Measurements from ENCODE around the gene ILKAP.

ILKAP gene

GRCh38 chr2:238168196-238169047, 35.1 kb downstream of the ILKAP start:
- Histone ChIP-seq H3K4me3 (no peak overlapping the region), H3K27ac (no peak overlapping the region)

- H3K27ac ChIP-seq = no peak overlapping the region
- no peak overlapping the region for H3K4me3 ChIP-seq
Measured at GRCh38 chr2:238167761-238168160, 35.7 kb downstream of the ILKAP start.

DNA sequence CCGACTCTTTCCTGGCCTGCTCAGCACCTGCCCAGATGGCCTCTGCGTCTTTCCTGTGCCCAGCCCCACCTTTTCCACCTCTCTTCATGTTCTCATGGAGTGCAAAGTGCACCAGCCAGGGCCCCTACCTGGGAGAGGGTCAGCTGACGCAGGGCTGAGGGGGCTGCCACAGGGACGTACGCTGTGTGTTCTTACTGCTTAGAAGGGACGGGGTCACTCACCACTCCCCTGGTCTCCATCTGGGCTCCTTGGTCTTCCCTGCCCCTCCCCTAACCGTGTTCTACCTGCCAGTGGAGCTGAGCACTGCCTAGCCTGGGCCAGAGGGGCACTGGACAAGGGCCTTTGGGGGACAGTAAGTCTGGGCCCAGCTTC, 36.2 kb downstream of the ILKAP start:
- no peak overlapping the region for H3K4me3 ChIP-seq
- H3K27ac ChIP-seq = no peak overlapping the region

GRCh38 chr2:238166391-238167343, 36.8 kb downstream of the ILKAP start:
- Histone ChIP-seq H3K27ac (no peak overlapping the region), H3K4me3 (no peak overlapping the region)

DNA sequence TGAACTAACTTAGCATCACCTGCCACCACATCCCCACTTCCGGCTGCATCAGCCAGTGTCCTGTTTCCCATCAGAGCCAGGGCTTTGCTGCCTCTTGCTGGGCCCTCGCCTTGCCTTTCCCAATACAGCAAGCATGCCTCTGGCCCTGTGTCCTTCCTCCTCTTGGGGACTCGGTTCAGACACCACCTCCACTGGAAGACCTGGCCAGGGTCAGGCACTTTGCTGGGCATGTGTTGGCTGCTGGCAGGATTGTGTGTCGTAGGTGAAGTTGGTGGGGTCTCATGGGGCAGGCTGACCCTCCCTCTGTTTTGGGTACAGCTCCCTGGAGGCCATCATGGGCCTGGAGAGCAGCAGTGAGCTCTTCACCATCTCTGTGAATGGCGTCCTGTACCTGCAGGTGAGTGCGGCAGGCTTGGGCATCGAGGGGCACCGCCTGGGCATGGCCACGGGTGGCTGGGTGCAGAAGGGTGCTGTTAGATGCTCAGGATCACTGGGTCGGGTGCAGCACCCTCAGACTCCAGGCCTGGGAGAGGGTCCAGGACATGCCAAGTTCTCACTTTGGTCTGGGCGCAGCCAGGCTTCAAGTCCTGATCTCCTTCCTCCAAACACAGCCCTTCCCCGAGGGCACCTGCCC, 38.1 kb downstream of the ILKAP start:
- Histone ChIP-seq H3K4me3 (no peak overlapping the region), H3K27ac (no peak overlapping the region)

DNA sequence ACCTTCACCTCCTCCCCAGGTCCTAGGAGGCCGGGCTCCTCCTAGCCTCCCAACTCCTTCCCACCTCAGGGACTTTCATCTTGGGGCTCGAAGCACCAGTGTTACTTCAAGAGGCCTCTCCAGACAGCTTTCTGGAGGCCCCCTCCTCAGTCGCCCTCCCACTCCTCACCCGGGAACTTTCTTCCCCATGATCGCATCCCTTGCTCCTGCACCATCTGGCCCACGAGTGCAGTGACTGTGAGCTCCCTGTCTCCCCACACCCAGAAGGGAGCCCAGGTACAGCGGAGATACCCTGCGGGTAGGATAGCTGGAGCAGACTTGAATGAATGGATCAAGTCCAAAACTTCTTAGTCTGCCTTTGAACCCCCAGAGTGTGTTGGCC, 38.6 kb downstream of the ILKAP start:
- no peak overlapping the region for H3K4me3 ChIP-seq
- H3K27ac ChIP-seq = no peak overlapping the region

GRCh38 chr2:238163481-238164198, 39.9 kb downstream of the ILKAP start:
- Histone ChIP-seq H3K4me3 (peak overlapping the region in 3 of 7 experiments; percentile 15 to 31 (median 21)), H3K27ac (no peak overlapping the region)

GRCh38 chr2:238162846-238163441, 40.6 kb downstream of the ILKAP start:
- H3K4me3 ChIP-seq = no peak overlapping the region
- H3K27ac ChIP-seq = no peak overlapping the region

GRCh38 chr2:238162251-238162845, 41.1 kb downstream of the ILKAP start:
- Histone ChIP-seq H3K27ac (no peak overlapping the region), H3K4me3 (no peak overlapping the region)

DNA sequence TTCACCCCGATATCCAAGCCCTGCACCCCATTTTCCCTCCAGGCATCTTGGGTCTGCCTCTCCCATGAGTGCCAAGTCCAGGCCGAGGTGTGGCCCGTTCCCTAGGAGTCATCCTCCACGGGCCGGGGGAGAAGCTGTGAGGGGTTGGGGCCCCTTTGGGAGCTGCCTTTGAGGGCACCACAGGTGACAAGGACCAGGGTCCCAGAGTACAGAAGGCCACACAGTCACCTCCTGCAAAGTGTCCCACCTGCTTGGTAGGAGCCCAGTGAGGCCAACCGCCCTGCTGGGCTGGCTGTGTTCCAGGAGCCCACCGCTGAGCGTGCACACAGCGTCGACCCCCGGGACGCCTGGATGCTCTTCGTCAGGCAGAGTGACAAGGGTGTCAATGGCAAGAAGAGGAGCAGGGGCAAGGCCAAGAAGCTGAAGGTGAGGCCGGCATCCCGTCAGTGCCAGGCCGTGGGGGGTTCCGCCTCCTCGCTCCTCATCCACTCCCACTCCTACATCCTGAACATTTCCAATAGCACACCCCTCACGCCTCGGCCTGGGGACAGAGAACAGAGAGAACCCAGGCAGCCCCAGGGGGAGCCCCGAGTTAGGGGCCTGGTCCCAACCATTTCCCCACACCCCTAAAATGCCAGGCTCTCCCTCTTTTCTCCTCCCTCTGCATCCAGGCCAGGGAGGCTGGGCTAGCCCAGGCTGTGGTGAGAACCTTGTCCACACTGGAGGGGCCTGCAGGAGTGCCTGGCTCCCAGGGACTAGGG, 42.0 kb downstream of the ILKAP start:
- no peak overlapping the region for H3K4me3 ChIP-seq
- H3K27ac ChIP-seq = no peak overlapping the region

- H3K27ac ChIP-seq = no peak overlapping the region
- no peak overlapping the region for H3K4me3 ChIP-seq
Measured at GRCh38 chr2:238160206-238161129, 43.0 kb downstream of the ILKAP start.

- H3K4me3 ChIP-seq = no peak overlapping the region
- H3K27ac ChIP-seq = no peak overlapping the region
Measured at GRCh38 chr2:238159661-238160205, 43.8 kb downstream of the ILKAP start.

GRCh38 chr2:238159071-238159539, 44.4 kb downstream of the ILKAP start:
- Histone ChIP-seq H3K27ac (no peak overlapping the region), H3K4me3 (peak overlapping the region in 3 of 7 experiments; percentile 8 to 33 (median 29))

GRCh38 chr2:238158509-238159070, 44.9 kb downstream of the ILKAP start, which contains the start of gene ERFE:
Gene ERFE, plus strand, starts transcription at chr2:238158970. Its CDS starts 38 bp downstream, at chr2:238159008.
- H3K27ac ChIP-seq = no peak within 1 kb of the TSS

DNA sequence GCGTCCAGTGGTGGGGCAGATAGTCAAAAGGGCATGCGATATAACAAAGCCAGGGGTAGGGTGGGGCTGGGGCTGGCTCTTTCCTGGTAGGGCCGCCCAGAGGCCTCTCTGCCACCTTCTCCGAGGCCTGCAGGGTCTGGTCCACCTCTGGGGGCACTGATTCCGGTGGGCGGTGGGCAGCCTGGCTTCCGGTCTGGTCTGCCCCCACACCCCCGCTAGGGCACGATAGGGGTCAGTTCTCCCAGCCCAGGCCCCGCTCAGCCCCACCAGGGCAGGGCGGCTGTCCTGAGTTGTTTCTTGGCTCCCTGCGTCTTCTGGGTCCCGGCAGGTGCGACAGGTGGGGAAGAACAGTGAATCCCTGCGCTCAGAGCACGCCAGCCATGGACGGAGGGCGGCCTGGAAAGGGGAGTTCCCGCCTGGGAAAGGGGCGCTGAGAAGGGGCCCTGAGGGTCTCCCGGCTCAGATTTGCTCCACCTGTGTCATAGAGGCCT, 45.4 kb downstream of the ILKAP start:
- H3K4me3 ChIP-seq = no peak overlapping the region

More at GRCh38 chr2:238158509-238159070, 44.9 kb downstream of the ILKAP start, which contains the start of gene ERFE:
- peak within 1 kb of the TSS in 4 of 7 experiments; percentile 1 to 33 (median 18) for H3K4me3 ChIP-seq

DNA sequence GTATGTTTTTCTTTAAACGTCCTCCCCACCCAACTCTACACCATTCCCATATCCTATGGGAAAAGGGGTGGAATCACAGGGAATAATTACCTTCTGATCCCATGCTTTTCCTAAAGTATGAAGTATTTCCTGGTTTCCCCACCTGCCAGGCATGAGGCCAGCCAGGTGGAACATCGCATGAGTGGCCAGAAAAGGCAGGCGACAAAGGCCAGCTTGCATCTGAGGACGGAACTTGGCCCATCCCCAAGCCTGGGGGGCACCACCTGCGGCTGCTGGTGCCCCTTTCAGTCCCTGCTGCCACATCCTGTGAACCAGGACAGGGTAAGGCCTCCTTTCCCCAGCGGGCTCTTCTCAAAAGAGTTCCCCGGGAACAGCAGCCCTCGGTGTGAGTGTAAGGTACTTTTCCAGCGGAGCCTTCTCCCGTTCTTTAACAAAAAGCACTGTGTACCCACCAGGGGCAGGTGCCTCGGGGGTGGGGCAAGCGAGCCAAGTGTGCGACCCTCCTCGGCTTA, 45.9 kb downstream of the ILKAP start:
- H3K27ac ChIP-seq = no peak overlapping the region
- H3K4me3 ChIP-seq = no peak overlapping the region

More for the DNA sequence above, 45.4 kb downstream of the ILKAP start:
- no peak overlapping the region for H3K27ac ChIP-seq

Measured in skin epidermis (tissue), 12 donors.